Measurements from ENCODE around the gene TFF2.

Gene TFF2

GRCh38 chr21:42361286-42361685 lies 10.5 kb upstream of the TFF2 start:
- H3K9ac ChIP-seq (ENCODE audit: low read depth, low read length) = no peak overlapping the region
- H3K4me3 ChIP-seq (ENCODE audit: low read length) = no peak overlapping the region
- peaks cover 7% of the 10 kb centered on the region for H3K9me3 ChIP-seq (ENCODE audit: insufficient read depth, low read depth, low read length)
- no peaks in the 10 kb centered on the region for H3K4me1 ChIP-seq (ENCODE audit: insufficient read depth, low read length)
- H3K36me3 ChIP-seq (ENCODE audit: insufficient read depth, low read depth, low read length) = no peaks in the 10 kb centered on the region
- H3K27ac ChIP-seq (ENCODE audit: low read length) = no peak overlapping the region
- no peaks in the 10 kb centered on the region for H3K27me3 ChIP-seq (ENCODE audit: insufficient read depth, low read length)

GRCh38 chr21:42360317-42360716 lies 9.5 kb upstream of the TFF2 start:
- H3K4me1 ChIP-seq (ENCODE audit: insufficient read depth, low read length) = no peaks in the 10 kb centered on the region
- no peak overlapping the region for H3K27ac ChIP-seq (ENCODE audit: low read length)
- H3K4me3 ChIP-seq (ENCODE audit: low read length) = no peak overlapping the region
- no peak overlapping the region for H3K9ac ChIP-seq (ENCODE audit: low read depth, low read length)
- peaks cover 7% of the 10 kb centered on the region for H3K9me3 ChIP-seq (ENCODE audit: insufficient read depth, low read depth, low read length)
- no peaks in the 10 kb centered on the region for H3K36me3 ChIP-seq (ENCODE audit: insufficient read depth, low read depth, low read length)
- H3K27me3 ChIP-seq (ENCODE audit: insufficient read depth, low read length) = no peaks in the 10 kb centered on the region

- Histone ChIP-seq H3K36me3 (ENCODE audit: insufficient read depth, low read depth, low read length) (no peaks in the 10 kb centered on the region), H3K9ac (ENCODE audit: low read depth, low read length) (no peak overlapping the region), H3K4me3 (ENCODE audit: low read length) (no peak overlapping the region), H3K27ac (ENCODE audit: low read length) (no peak overlapping the region), H3K4me1 (ENCODE audit: insufficient read depth, low read length) (no peaks in the 10 kb centered on the region), H3K9me3 (ENCODE audit: insufficient read depth, low read depth, low read length) (peaks cover 7% of the 10 kb centered on the region), H3K27me3 (ENCODE audit: insufficient read depth, low read length) (no peaks in the 10 kb centered on the region)
These were observed 8.1 kb upstream of the TFF2 start for GRCh38 chr21:42358937-42359336.

GRCh38 chr21:42358261-42358660 lies 7.5 kb upstream of the TFF2 start:
- Histone ChIP-seq H3K4me3 (ENCODE audit: low read length) (no peak overlapping the region), H3K36me3 (ENCODE audit: insufficient read depth, low read depth, low read length) (no peaks in the 10 kb centered on the region), H3K27ac (ENCODE audit: low read length) (no peak overlapping the region), H3K4me1 (ENCODE audit: insufficient read depth, low read length) (no peaks in the 10 kb centered on the region), H3K27me3 (ENCODE audit: insufficient read depth, low read length) (no peaks in the 10 kb centered on the region), H3K9me3 (ENCODE audit: insufficient read depth, low read depth, low read length) (peaks cover 7% of the 10 kb centered on the region), H3K9ac (ENCODE audit: low read depth, low read length) (no peak overlapping the region)

GRCh38 chr21:42357307-42357706 lies 6.5 kb upstream of the TFF2 start:
- peaks cover 7% of the 10 kb centered on the region for H3K9me3 ChIP-seq (ENCODE audit: insufficient read depth, low read depth, low read length)
- H3K27ac ChIP-seq (ENCODE audit: low read length) = no peak overlapping the region
- H3K4me3 ChIP-seq (ENCODE audit: low read length) = no peak overlapping the region
- H3K36me3 ChIP-seq (ENCODE audit: insufficient read depth, low read depth, low read length) = no peaks in the 10 kb centered on the region
- no peak overlapping the region for H3K9ac ChIP-seq (ENCODE audit: low read depth, low read length)
- H3K27me3 ChIP-seq (ENCODE audit: insufficient read depth, low read length) = no peaks in the 10 kb centered on the region
- no peaks in the 10 kb centered on the region for H3K4me1 ChIP-seq (ENCODE audit: insufficient read depth, low read length)

- Histone ChIP-seq H3K9me3 (ENCODE audit: insufficient read depth, low read depth, low read length) (peaks cover 7% of the 10 kb centered on the region), H3K36me3 (ENCODE audit: insufficient read depth, low read depth, low read length) (no peaks in the 10 kb centered on the region), H3K4me3 (ENCODE audit: low read length) (no peak overlapping the region), H3K27me3 (ENCODE audit: insufficient read depth, low read length) (no peaks in the 10 kb centered on the region), H3K9ac (ENCODE audit: low read depth, low read length) (no peak overlapping the region), H3K4me1 (ENCODE audit: insufficient read depth, low read length) (no peaks in the 10 kb centered on the region), H3K27ac (ENCODE audit: low read length) (no peak overlapping the region)
These were observed 5.9 kb upstream of the TFF2 start for GRCh38 chr21:42356650-42357049.

- H3K27me3 ChIP-seq (ENCODE audit: insufficient read depth, low read length) = no peaks in the 10 kb centered on the region
- no peak overlapping the region for H3K27ac ChIP-seq (ENCODE audit: low read length)
- H3K4me3 ChIP-seq (ENCODE audit: low read length) = no peak overlapping the region
- H3K4me1 ChIP-seq (ENCODE audit: insufficient read depth, low read length) = no peaks in the 10 kb centered on the region
- peaks cover 7% of the 10 kb centered on the region for H3K9me3 ChIP-seq (ENCODE audit: insufficient read depth, low read depth, low read length)
- H3K36me3 ChIP-seq (ENCODE audit: insufficient read depth, low read depth, low read length) = no peaks in the 10 kb centered on the region
- H3K9ac ChIP-seq (ENCODE audit: low read depth, low read length) = no peak overlapping the region
These were observed 5.3 kb upstream of the TFF2 start for GRCh38 chr21:42356046-42356445.

- Histone ChIP-seq H3K4me3 (ENCODE audit: low read length) (no peak overlapping the region), H3K4me1 (ENCODE audit: insufficient read depth, low read length) (no peaks in the 10 kb centered on the region), H3K27me3 (ENCODE audit: insufficient read depth, low read length) (no peaks in the 10 kb centered on the region), H3K9ac (ENCODE audit: low read depth, low read length) (no peak overlapping the region), H3K27ac (ENCODE audit: low read length) (no peak overlapping the region), H3K36me3 (ENCODE audit: insufficient read depth, low read depth, low read length) (no peaks in the 10 kb centered on the region), H3K9me3 (ENCODE audit: insufficient read depth, low read depth, low read length) (no peaks in the 10 kb centered on the region)
These were observed 2.8 kb upstream of the TFF2 start for GRCh38 chr21:42353623-42354022.

- H3K36me3 ChIP-seq (ENCODE audit: insufficient read depth, low read depth, low read length) = no peaks in the 10 kb centered on the region
- no peaks in the 10 kb centered on the region for H3K27me3 ChIP-seq (ENCODE audit: insufficient read depth, low read length)
- H3K9ac ChIP-seq (ENCODE audit: low read depth, low read length) = no peak overlapping the region
- no peaks in the 10 kb centered on the region for H3K4me1 ChIP-seq (ENCODE audit: insufficient read depth, low read length)
- no peaks in the 10 kb centered on the region for H3K9me3 ChIP-seq (ENCODE audit: insufficient read depth, low read depth, low read length)
- H3K27ac ChIP-seq (ENCODE audit: low read length) = no peak overlapping the region
- H3K4me3 ChIP-seq (ENCODE audit: low read length) = no peak overlapping the region
These were observed 1.8 kb upstream of the TFF2 start for GRCh38 chr21:42352441-42353095.

GRCh38 chr21:42351626-42352440 lies 1.0 kb upstream of the TFF2 start:
- Histone ChIP-seq H3K27me3 (ENCODE audit: insufficient read depth, low read length) (no peaks in the 10 kb centered on the region), H3K4me1 (ENCODE audit: insufficient read depth, low read length) (no peaks in the 10 kb centered on the region), H3K36me3 (ENCODE audit: insufficient read depth, low read depth, low read length) (no peaks in the 10 kb centered on the region), H3K9me3 (ENCODE audit: insufficient read depth, low read depth, low read length) (no peaks in the 10 kb centered on the region), H3K4me3 (ENCODE audit: low read length) (no peak overlapping the region), H3K27ac (ENCODE audit: low read length) (no peak overlapping the region), H3K9ac (ENCODE audit: low read depth, low read length) (no peak overlapping the region)

GRCh38 chr21:42350318-42350910 lies 380 bp downstream of the TFF2 start:
- Histone ChIP-seq H3K4me1 (ENCODE audit: insufficient read depth, low read length) (no peaks in the 10 kb centered on the region), H3K4me3 (ENCODE audit: low read length) (no peak overlapping the region), H3K36me3 (ENCODE audit: insufficient read depth, low read depth, low read length) (no peaks in the 10 kb centered on the region), H3K27me3 (ENCODE audit: insufficient read depth, low read length) (no peaks in the 10 kb centered on the region), H3K9ac (ENCODE audit: low read depth, low read length) (no peak overlapping the region), H3K9me3 (ENCODE audit: insufficient read depth, low read depth, low read length) (no peaks in the 10 kb centered on the region), H3K27ac (ENCODE audit: low read length) (no peak overlapping the region)

All from iPS-20b (cell line).